ENCODE measurements around the gene ADAMTS20.

ADAMTS20 gene

DNA sequence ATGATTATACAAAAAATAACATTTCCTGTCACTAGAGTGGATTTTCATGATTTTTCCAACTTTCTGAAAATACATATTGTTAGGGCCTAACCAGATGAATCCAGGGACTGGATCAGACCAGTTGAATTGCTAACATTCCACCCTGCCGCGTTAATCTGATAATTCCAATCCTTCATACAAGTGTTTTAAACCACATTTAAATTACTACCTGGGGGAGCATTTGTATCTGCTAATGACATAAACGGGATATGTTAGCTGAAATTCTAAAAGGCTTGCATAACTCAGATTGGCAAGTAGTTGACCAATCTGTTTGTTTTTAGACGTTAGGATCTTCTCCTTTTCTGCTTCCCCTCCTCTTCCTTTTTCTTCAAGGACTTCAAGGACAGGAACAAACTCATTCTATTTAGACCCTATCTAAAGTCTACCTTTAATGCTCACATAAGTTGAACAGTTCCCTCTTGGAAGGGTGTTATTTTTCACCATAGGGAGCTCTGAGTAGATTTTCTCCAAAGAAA is 239.0 kb downstream of the ADAMTS20 start:
- Histone ChIP-seq H3K9me3 (no peaks in the 10 kb centered on the region), H3K4me3 (no peak overlapping the region), H3K27ac (no peak overlapping the region), H3K36me3 (no peaks in the 10 kb centered on the region), H3K27me3 (no peaks in the 10 kb centered on the region), H3K4me1 (no peaks in the 10 kb centered on the region)
- TF ChIP-seq CTCF (IDR thresholded peaks at IDR 0.05), result no peak
- intact Hi-C loops (cut with DNase I; ENCODE audit: low total_unique reads), result no loop called here
- DNase-seq, result no peak

DNA sequence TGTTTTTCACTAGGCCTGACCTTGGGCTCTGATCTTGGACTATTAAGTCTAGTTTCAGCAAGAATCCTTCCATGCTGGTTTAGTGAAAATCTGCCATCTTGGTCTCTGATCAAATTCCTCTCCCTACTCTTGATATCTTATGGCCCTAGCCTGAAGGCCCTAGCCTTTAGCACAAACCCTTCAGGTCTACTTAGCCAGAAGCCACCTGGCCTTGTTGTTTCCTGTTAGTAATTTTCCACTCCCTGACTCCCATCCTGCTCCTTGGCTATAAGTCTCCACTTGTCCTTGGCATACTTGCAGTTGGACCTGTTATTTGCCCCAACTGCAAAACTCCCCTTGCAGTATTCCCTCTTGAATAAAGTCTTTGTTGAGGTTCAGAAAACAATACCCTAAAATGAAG is 241.4 kb downstream of the ADAMTS20 start:
- Histone ChIP-seq H3K36me3 (no peaks in the 10 kb centered on the region), H3K9me3 (no peaks in the 10 kb centered on the region), H3K4me3 (no peak overlapping the region), H3K27ac (no peak overlapping the region), H3K4me1 (no peaks in the 10 kb centered on the region), H3K27me3 (no peaks in the 10 kb centered on the region)
- TF ChIP-seq CTCF (IDR thresholded peaks at IDR 0.05), result no peak
- intact Hi-C loops (cut with DNase I; ENCODE audit: low total_unique reads), result no loop called here
- DNase-seq, result no peak

DNA sequence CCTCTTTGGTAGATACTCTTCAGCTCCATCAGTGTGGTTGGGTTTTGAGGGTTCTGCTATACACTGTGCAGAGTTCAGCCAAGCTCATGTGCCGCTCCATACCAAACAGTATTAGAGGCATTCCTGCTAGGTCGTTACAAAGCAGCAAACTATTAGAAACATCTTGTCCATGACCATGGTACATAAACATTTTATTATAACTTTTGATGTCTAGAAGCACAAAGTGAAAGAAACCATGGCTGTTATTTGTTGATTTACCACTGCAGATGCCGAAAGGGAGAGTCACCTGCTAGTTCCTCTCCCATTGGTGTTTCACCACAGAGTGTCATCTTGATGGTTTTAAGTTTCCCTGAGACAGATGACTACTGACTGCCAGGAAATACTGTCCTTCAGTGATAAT is 242.0 kb downstream of the ADAMTS20 start:
- TF ChIP-seq CTCF (IDR thresholded peaks at IDR 0.05), result no peak
- Histone ChIP-seq H3K4me3 (no peak overlapping the region), H3K27ac (no peak overlapping the region), H3K27me3 (no peaks in the 10 kb centered on the region), H3K9me3 (no peaks in the 10 kb centered on the region), H3K4me1 (no peaks in the 10 kb centered on the region), H3K36me3 (no peaks in the 10 kb centered on the region)
- no peak for DNase-seq
- intact Hi-C loops (cut with DNase I; ENCODE audit: low total_unique reads), result no loop called here

GRCh38 chr12:43308776-43309175 is 243.2 kb downstream of the ADAMTS20 start:
- intact Hi-C loops (cut with DNase I; ENCODE audit: low total_unique reads), result no loop called here
- H3K36me3 ChIP-seq, result no peaks in the 10 kb centered on the region
- H3K27ac ChIP-seq, result no peak overlapping the region
- no peaks in the 10 kb centered on the region for H3K27me3 ChIP-seq
- no peak for TF ChIP-seq CTCF (IDR thresholded peaks at IDR 0.05)
- no peak overlapping the region for H3K4me3 ChIP-seq
- no peaks in the 10 kb centered on the region for H3K4me1 ChIP-seq
- DNase-seq, result no peak
- no peaks in the 10 kb centered on the region for H3K9me3 ChIP-seq

GRCh38 chr12:43307126-43307525 is 244.9 kb downstream of the ADAMTS20 start:
- H3K4me1 ChIP-seq, result no peaks in the 10 kb centered on the region
- H3K27ac ChIP-seq, result no peak overlapping the region
- no peaks in the 10 kb centered on the region for H3K27me3 ChIP-seq
- H3K36me3 ChIP-seq, result no peaks in the 10 kb centered on the region
- no peak overlapping the region for H3K4me3 ChIP-seq
- no peaks in the 10 kb centered on the region for H3K9me3 ChIP-seq
- DNase-seq, result no peak
- intact Hi-C loops (cut with DNase I; ENCODE audit: low total_unique reads), result no loop called here
- TF ChIP-seq CTCF (IDR thresholded peaks at IDR 0.05), result no peak

GRCh38 chr12:43306066-43306465 is 245.9 kb downstream of the ADAMTS20 start:
- no peak for DNase-seq
- H3K4me3 ChIP-seq, result no peak overlapping the region
- intact Hi-C loops (cut with DNase I; ENCODE audit: low total_unique reads), result no loop called here
- H3K27me3 ChIP-seq, result no peaks in the 10 kb centered on the region
- no peak overlapping the region for H3K27ac ChIP-seq
- no peak for TF ChIP-seq CTCF (IDR thresholded peaks at IDR 0.05)
- H3K9me3 ChIP-seq, result no peaks in the 10 kb centered on the region
- H3K4me1 ChIP-seq, result no peaks in the 10 kb centered on the region
- no peaks in the 10 kb centered on the region for H3K36me3 ChIP-seq

Measured in tibial artery (tissue), 4 donors.